HCT116 (cell line): Measurements from ENCODE around the gene ABHD17B. TPM values are rescaled to one million over a fixed set of nuclear protein-coding genes. Genes with fewer than 3 reads are reported as not detected.

Experiments
- ATAC-seq: fragments of 200-7000 bp; cut with Tn5 transposase; 2 replicates; pipeline ENCODE4 v1.9.1; 2020; ENCODE audit warnings: mild to moderate bottlenecking, moderate library complexity
- BruUV-seq: library from RNA; stranded (reverse); fragments of 400-500 nt; replicated peaks from 2 replicates; lab custom pipeline; 2021; lab: Mats Ljungman, UMichigan
- CTCF ChIA-PET: fragments of 300-600 bp; sonication (Branson Sonifier 250); formaldehyde crosslinking; loops from one replicate; lab custom pipeline; 2021; ENCODE audit warnings: antibody characterized with exemption; lab: Charles Lee
- POLR2A ChIA-PET: fragments of 300-600, 350-600 bp; sonication (Branson Sonifier 250); formaldehyde crosslinking; loops from one replicate; lab custom pipeline; 2021; ENCODE audit warnings: antibody characterized with exemption; lab: Charles Lee
- RAD21 ChIA-PET, 2 experiments: fragments of 300-600 bp; sonication (Branson Sonifier 250); formaldehyde crosslinking; loops; one replicate each; lab custom pipeline; 2023; ENCODE audit warnings: low total read pairs in 2 of 2; ENCODE audit not compliant: uncharacterized antibody in 2 of 2, unreplicated experiment in 2 of 2, low non-redundant PET in 1 of 2; lab: Charles Lee
- DNase-seq: peaks from one replicate; pipeline ENCODE4 v3.0.0-alpha.2; 2010; ENCODE audit warnings: low read depth, low spot score
- H2AFZ ChIP-seq: fragments of 200-600 bp; shearing (Covaris generic), sonication (generic); 2 replicates; pipeline ENCODE4 v1.6.1; 2017; ENCODE audit warnings: low read depth, mixed run types, mixed read lengths, antibody characterized with exemption, low read length; ENCODE audit not compliant: poor library complexity, severe bottlenecking
- H3K27ac ChIP-seq: 2 replicates; pipeline ENCODE4 v1.5.1; 2012; ENCODE audit warnings: low read depth, low read length
- H3K27me3 ChIP-seq: fragments of 200-600 bp; sonication (generic); 2 replicates; pipeline ENCODE4 v1.6.1; 2016; ENCODE audit warnings: mixed run types, low read length, mixed read lengths; ENCODE audit not compliant: insufficient read depth
- H3K36me3 ChIP-seq, 2 experiments: fragments of 200-500 bp in 1 of 2; fragments of 200-600 bp in 1 of 2; sonication (Bioruptor generic) in 1 of 2; sonication (generic) in 1 of 2; 2 replicates each; pipeline versions ENCODE4 v1.5.1 to v1.6.1; 2014 to 2016; ENCODE audit warnings: low read length in 2 of 2, inconsistent platforms in 1 of 2, mixed read lengths in 1 of 2, mixed run types in 1 of 2; ENCODE audit not compliant: insufficient read depth in 2 of 2, control insufficient read depth in 1 of 2
- H3K4me1 ChIP-seq, 2 experiments: fragments of 200-600 bp in 1 of 2; sonication (generic) in 1 of 2; 2 replicates each; pipeline versions ENCODE4 v1.5.1 to v1.6.1; 2012 to 2017; ENCODE audit warnings: low read length in 2 of 2, inconsistent platforms in 1 of 2, mild to moderate bottlenecking in 1 of 2, mixed read lengths in 1 of 2, mixed run types in 1 of 2, moderate library complexity in 1 of 2; ENCODE audit not compliant: insufficient read depth in 2 of 2, control insufficient read depth in 1 of 2
- H3K4me2 ChIP-seq: fragments of 200-600 bp; sonication (generic); 2 replicates; pipeline ENCODE4 v1.6.1; 2017; ENCODE audit warnings: mixed run types, low read length, mixed read lengths
- H3K4me3 ChIP-seq, 2 experiments: fragments of 200-600 bp in 1 of 2; sonication (generic) in 1 of 2; replicated peaks in 1 of 2; 2 replicates each; pipeline ENCODE4 v1.5.1; 2011 to 2016; ENCODE audit warnings: low read length in 2 of 2, control low read depth in 1 of 2, low read depth in 1 of 2, mild to moderate bottlenecking in 1 of 2, mixed read lengths in 1 of 2, mixed run types in 1 of 2
- H3K79me2 ChIP-seq: fragments of 200-600 bp; sonication (generic); 2 replicates; pipeline ENCODE4 v1.6.1; 2017; ENCODE audit warnings: mild to moderate bottlenecking, mixed run types, low read length, moderate library complexity, mixed read lengths; ENCODE audit not compliant: insufficient read depth
- H3K9ac ChIP-seq: fragments of 200-600 bp; sonication (generic); 2 replicates; pipeline ENCODE4 v1.6.1; 2016; ENCODE audit warnings: low read length, mixed read lengths
- H3K9me2 ChIP-seq: fragments of 200-600 bp; sonication (generic), shearing (Covaris generic); 2 replicates; pipeline ENCODE4 v1.6.1; 2017; ENCODE audit warnings: mixed run types, mild to moderate bottlenecking, moderate library complexity; ENCODE audit not compliant: insufficient read depth
- H3K9me3 ChIP-seq, 2 experiments: fragments of 200-500 bp in 1 of 2; fragments of 200-600 bp in 1 of 2; sonication (Bioruptor generic) in 1 of 2; sonication (generic) in 1 of 2; 2 replicates each; pipeline ENCODE4 v1.6.1; 2014 to 2017; ENCODE audit warnings: low read length in 2 of 2, mixed read lengths in 2 of 2, inconsistent platforms in 1 of 2, low read depth in 1 of 2, mild to moderate bottlenecking in 1 of 2, mixed run types in 1 of 2, moderate library complexity in 1 of 2; ENCODE audit not compliant: control insufficient read depth in 1 of 2, insufficient read depth in 1 of 2
- H4K20me1 ChIP-seq: fragments of 200-600 bp; sonication (generic), shearing (Covaris generic); 2 replicates; pipeline ENCODE4 v1.6.1; 2017; ENCODE audit warnings: mixed run types, mild to moderate bottlenecking, moderate library complexity; ENCODE audit not compliant: insufficient read depth
- CBX3 ChIP-seq: IDR thresholded peaks from 2 replicates; pipeline ENCODE4 v1.6.1; 2012; ENCODE audit warnings: low read depth
- CEBPB ChIP-seq: IDR thresholded peaks from 2 replicates; pipeline ENCODE4 v1.6.1; 2012; ENCODE audit warnings: low read depth
- ELF1 ChIP-seq: IDR thresholded peaks from 2 replicates; pipeline ENCODE4 v1.6.1; 2012; ENCODE audit warnings: low read depth, borderline replicate concordance
- POLR2A ChIP-seq: IDR thresholded peaks from 2 replicates; pipeline ENCODE4 v1.7.0; 2011; ENCODE audit warnings: borderline replicate concordance; ENCODE audit not compliant: insufficient read depth, insufficient read length; ENCODE audit errors: extremely low read depth
- POLR2AphosphoS5 ChIP-seq: IDR thresholded peaks from 2 replicates; pipeline ENCODE4 v1.6.1; 2011; ENCODE audit warnings: mild to moderate bottlenecking, low read depth, low read length, moderate library complexity
- SIN3A ChIP-seq: IDR thresholded peaks from 2 replicates; pipeline ENCODE4 v1.6.1; 2012; ENCODE audit warnings: low read depth
- SRF ChIP-seq: IDR thresholded peaks from 2 replicates; pipeline ENCODE4 v1.6.1; 2012; ENCODE audit warnings: low read depth
- TCF7L2 ChIP-seq: IDR thresholded peaks from 2 replicates; pipeline ENCODE4 v1.7.0; 2011; ENCODE audit warnings: borderline replicate concordance, inconsistent platforms; ENCODE audit not compliant: insufficient read depth, insufficient read length; ENCODE audit errors: extremely low read depth
- YY1 ChIP-seq: IDR thresholded peaks from 2 replicates; pipeline ENCODE4 v1.6.1; 2011; ENCODE audit warnings: low read length, low read depth, moderate library complexity, mild to moderate bottlenecking; ENCODE audit not compliant: insufficient replicate concordance; ENCODE audit errors: extremely low read depth
- ZFX ChIP-seq: fragments of 450-650 bp; IDR thresholded peaks from 2 replicates; pipeline ENCODE4 v1.6.1; 2017
- ZNF274 ChIP-seq: fragments of 200-500 bp; sonication (Bioruptor generic); IDR thresholded peaks from 2 replicates; pipeline ENCODE4 v1.6.1; 2014; ENCODE audit warnings: mild to moderate bottlenecking, low read depth, low read length, inconsistent platforms
- intact Hi-C: fragments of 100-400 bp; cut with micrococcal nuclease; formaldehyde crosslinking; loops from 2 replicates; pipeline ENCODE4 v1.10.0; 2022
- total RNA-seq: library from RNA; stranded (reverse); gene quantifications from one replicate; pipeline ENCODE4 v1.2.1, GENCODE V29; 2021; ENCODE audit not compliant: unreplicated experiment
- TF ChIP-seq, protein P1 (sequence below): IDR thresholded peaks from 2 replicates; pipeline ENCODE4 v1.6.1; 2011; ENCODE audit warnings: mild to moderate bottlenecking, low read length, moderate library complexity; ENCODE audit not compliant: insufficient replicate concordance; ENCODE audit errors: extremely low read depth

Gene ABHD17B
- total RNA-seq, 1 experiment from 2014 or later = 17.0 TPM

DNA sequence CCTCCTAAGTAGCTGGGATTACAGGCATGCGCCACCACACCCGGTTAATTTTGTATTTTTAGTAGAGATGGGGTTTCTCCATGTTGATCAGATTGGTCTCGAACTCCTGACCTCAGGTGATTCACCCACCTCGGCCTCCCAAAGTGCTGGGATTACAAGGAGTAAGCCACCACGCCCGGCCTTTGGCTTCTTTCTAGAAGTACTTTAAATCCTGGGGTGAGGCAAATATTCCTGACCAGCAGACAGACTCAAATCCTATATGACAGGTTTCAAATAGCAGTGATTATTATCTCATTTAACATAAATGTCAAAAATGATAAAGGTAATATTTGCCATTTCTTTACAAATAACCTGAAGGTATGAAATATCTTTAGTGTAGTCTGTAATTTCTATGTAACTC lies 35.6 kb downstream of the ABHD17B start:
- TF ChIP-seq SIN3A = no peak
- TF ChIP-seq ZFX = no peak
- no peak for TF ChIP-seq YY1
- no peak for TF ChIP-seq CEBPB
- TF ChIP-seq ELF1 = no peak
- TF ChIP-seq, protein P1, sequence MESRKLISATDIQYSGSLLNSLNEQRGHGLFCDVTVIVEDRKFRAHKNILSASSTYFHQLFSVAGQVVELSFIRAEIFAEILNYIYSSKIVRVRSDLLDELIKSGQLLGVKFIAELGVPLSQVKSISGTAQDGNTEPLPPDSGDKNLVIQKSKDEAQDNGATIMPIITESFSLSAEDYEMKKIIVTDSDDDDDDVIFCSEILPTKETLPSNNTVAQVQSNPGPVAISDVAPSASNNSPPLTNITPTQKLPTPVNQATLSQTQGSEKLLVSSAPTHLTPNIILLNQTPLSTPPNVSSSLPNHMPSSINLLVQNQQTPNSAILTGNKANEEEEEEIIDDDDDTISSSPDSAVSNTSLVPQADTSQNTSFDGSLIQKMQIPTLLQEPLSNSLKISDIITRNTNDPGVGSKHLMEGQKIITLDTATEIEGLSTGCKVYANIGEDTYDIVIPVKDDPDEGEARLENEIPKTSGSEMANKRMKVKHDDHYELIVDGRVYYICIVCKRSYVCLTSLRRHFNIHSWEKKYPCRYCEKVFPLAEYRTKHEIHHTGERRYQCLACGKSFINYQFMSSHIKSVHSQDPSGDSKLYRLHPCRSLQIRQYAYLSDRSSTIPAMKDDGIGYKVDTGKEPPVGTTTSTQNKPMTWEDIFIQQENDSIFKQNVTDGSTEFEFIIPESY = no peak
- TF ChIP-seq SRF = no peak
- no peak for TF ChIP-seq POLR2AphosphoS5
- TF ChIP-seq TCF7L2 = no peak
- TF ChIP-seq ZNF274 = no peak
- TF ChIP-seq POLR2A = no peak
- TF ChIP-seq CBX3 = no peak
- ChIA-PET CTCF (no interaction called here), RAD21 (no interaction called here), POLR2A (no interaction called here)
- no peaks in the 10 kb centered on the region for H3K27me3 ChIP-seq
- no peak overlapping the region for H3K9ac ChIP-seq
- H3K9me2 ChIP-seq = no peaks in the 10 kb centered on the region
- no peak overlapping the region for H3K4me3 ChIP-seq
- H2AFZ ChIP-seq = no peak overlapping the region
- ATAC-seq = no peak
- H3K79me2 ChIP-seq = peaks cover 69% of the 10 kb centered on the region
- H4K20me1 ChIP-seq = no peaks in the 10 kb centered on the region
- no peaks in the 10 kb centered on the region for H3K36me3 ChIP-seq
- peaks cover 0 to 13% of the 10 kb centered on the region in 2 experiments; a peak in 2 of 4 replicates for H3K4me1 ChIP-seq
- DNase-seq = no peak
- H3K27ac ChIP-seq = no peak overlapping the region
- no TSS peak for BruUV-seq
- peak overlapping the region; percentile 44 for H3K4me2 ChIP-seq
- intact Hi-C loops = no loop called here
- peaks cover 12 to 17% of the 10 kb centered on the region in 2 experiments; a peak in 2 of 4 replicates for H3K9me3 ChIP-seq
